ENCODE data around the gene GPRASP3. TPM values are rescaled to one million over a fixed set of nuclear protein-coding genes. Genes with fewer than 3 reads are reported as not detected.
A peak's percentile ranks its signal among the peaks of the same experiment; 100 is the strongest.

GPRASP3 gene
- polyA plus RNA-seq, 1 donor from 2014 or later = 0.68 TPM

DNA sequence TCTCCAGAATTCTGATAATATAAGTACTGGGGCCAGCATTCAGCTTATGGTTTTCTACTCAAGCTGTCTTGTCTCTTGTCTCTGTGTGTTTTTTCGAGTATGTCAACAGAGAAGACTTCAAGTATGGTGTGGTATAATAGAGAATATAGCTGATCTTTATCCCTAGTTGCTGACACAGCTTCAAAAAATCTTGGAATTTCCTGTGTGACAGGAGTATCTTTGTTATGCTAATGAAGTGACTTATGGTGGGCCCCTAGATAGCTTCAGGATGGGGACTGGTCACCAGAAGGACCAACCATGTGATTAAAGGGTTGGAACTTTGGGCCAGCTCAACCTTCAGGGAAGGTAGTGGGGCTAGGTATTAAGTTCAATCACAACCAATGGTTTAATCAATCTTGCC is 2.9 kb downstream of the GPRASP3 start:
- no peaks in the 10 kb centered on the region for H3K36me3 Mint-ChIP-seq
- H3K4me1 Mint-ChIP-seq = peaks cover 0 to 6% (median 3%) of the 10 kb centered on the region in 3 donors
- H3K27ac Mint-ChIP-seq = no peak overlapping the region
- H3K4me3 Mint-ChIP-seq = no peak overlapping the region
- no peaks in the 10 kb centered on the region for H3K27me3 Mint-ChIP-seq
- H3K9me3 Mint-ChIP-seq = no peaks in the 10 kb centered on the region

DNA sequence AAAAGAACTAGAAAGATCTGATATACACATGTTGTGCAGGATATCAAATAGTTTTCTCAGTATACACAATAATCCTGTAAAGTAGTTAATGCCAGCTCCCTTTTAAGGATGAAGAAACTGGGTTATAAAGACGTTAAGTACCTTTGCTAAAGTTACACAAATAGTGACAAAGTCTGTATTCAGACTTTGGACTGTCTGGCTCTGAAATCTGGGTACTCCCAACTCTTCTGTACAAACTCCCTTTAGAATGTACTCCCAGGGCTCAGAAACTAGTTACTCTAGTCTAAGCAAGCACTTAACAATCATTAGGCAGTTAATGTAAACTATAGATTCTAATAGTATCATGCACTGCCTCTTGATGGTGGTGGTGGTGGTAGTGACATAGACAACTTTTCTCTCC is 7.2 kb downstream of the GPRASP3 start:
- H3K36me3 Mint-ChIP-seq = no peaks in the 10 kb centered on the region
- H3K9me3 Mint-ChIP-seq = no peaks in the 10 kb centered on the region
- no peaks in the 10 kb centered on the region for H3K4me1 Mint-ChIP-seq
- H3K27me3 Mint-ChIP-seq = no peaks in the 10 kb centered on the region
- H3K27ac Mint-ChIP-seq = no peak overlapping the region
- no peak overlapping the region for H3K4me3 Mint-ChIP-seq

DNA sequence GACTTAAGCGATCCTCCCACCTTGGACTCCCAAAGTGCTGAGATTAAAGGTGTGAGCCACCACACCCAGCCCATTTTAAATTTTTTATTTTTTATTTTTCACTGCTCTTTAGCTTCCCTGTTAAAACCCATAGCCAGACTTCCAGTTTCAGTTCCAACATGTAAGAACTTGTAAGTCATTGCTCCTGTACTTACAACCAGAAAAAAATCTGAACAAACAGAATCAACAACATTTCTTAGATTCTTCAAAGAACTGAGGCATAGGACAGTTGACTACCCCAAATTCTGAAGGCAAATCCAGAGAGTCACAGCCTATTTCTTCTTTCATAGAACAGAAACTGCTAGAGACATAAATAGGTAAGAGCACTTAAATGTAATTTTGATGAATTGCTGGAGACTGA is 8.1 kb downstream of the GPRASP3 start:
- no peaks in the 10 kb centered on the region for H3K36me3 Mint-ChIP-seq
- no peaks in the 10 kb centered on the region for H3K4me1 Mint-ChIP-seq
- no peak overlapping the region for H3K27ac Mint-ChIP-seq
- no peak overlapping the region for H3K4me3 Mint-ChIP-seq
- peaks cover 1% of the 10 kb centered on the region for H3K27me3 Mint-ChIP-seq
- no peaks in the 10 kb centered on the region for H3K9me3 Mint-ChIP-seq

DNA sequence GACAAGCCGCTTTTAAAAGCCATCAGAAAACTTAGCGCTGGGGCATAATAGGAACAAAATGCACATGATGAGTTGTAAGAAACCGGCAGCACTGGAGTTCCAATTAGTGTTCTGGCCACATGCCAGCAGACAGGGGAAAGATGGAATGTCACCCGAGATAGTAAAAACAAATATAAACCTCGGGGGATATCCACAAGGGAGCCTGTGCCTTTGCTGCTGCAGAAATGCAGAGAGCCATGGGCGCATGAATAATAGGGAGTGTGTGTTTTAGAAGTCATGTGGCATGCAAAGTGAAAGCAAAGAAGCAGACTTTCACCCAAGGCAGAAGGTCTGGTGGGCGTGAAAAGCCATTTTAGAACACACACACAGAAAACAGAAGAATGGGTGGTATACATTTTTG is 19.1 kb downstream of the GPRASP3 start:
- Mint-ChIP-seq H3K4me1 (peaks cover 0 to 1% (median 0%) of the 10 kb centered on the region in 3 donors), H3K9me3 (no peaks in the 10 kb centered on the region), H3K27ac (peak overlapping the region in 1 of 3 donors; percentile 71), H3K36me3 (no peaks in the 10 kb centered on the region), H3K4me3 (no peak overlapping the region), H3K27me3 (peaks cover 1% of the 10 kb centered on the region)

DNA sequence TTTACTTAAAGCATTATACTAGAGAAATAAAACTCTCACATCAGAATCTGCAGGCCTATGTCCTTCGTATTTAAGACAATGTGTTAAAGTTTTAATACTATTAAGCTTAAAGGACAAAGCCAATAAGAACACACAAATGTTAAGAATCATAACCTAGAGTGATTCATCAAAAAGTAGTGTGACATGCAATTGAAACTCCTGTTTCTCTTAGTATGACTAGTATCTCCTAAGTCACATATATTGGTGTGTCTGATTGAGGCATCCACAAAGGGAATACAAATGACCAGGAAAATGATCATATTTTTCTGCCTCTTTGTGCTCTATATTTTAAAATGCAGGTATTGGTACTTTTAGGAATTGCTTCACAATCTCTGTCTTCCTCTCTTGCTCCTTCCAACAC is 23.8 kb downstream of the GPRASP3 start:
- Mint-ChIP-seq H3K27me3 (peaks cover 3% of the 10 kb centered on the region), H3K9me3 (no peaks in the 10 kb centered on the region), H3K36me3 (no peaks in the 10 kb centered on the region), H3K4me1 (peaks cover 0 to 1% (median 1%) of the 10 kb centered on the region in 3 donors), H3K4me3 (peak overlapping the region in 1 of 4 donors; percentile 51), H3K27ac (no peak overlapping the region)

DNA sequence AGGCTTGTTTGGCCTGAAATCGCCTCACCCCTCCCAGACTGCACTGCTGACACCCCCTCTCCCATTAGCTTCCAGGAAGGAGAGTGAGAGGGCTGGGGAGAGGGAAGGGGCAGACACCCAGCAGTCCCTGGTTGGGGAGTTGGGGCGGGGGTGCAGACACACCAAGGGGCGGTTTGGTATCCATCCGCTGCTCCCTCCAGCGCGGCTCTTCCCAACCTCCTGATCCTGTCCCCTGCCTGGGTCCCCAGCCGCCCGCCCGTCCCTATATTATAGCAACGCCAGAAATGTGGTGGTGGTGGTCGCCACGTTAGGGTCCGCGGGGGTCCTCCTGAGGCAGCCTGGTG is 24.9 kb downstream of the GPRASP3 start:
- Mint-ChIP-seq H3K4me3 (peak overlapping the region in 3 of 4 donors; percentile 17 to 91 (median 90)), H3K27me3 (peaks cover 3% of the 10 kb centered on the region), H3K36me3 (no peaks in the 10 kb centered on the region), H3K9me3 (peaks cover 0 to 2% (median 0%) of the 10 kb centered on the region in 3 donors), H3K4me1 (peaks cover 0 to 1% (median 1%) of the 10 kb centered on the region in 3 donors), H3K27ac (no peak overlapping the region)

DNA sequence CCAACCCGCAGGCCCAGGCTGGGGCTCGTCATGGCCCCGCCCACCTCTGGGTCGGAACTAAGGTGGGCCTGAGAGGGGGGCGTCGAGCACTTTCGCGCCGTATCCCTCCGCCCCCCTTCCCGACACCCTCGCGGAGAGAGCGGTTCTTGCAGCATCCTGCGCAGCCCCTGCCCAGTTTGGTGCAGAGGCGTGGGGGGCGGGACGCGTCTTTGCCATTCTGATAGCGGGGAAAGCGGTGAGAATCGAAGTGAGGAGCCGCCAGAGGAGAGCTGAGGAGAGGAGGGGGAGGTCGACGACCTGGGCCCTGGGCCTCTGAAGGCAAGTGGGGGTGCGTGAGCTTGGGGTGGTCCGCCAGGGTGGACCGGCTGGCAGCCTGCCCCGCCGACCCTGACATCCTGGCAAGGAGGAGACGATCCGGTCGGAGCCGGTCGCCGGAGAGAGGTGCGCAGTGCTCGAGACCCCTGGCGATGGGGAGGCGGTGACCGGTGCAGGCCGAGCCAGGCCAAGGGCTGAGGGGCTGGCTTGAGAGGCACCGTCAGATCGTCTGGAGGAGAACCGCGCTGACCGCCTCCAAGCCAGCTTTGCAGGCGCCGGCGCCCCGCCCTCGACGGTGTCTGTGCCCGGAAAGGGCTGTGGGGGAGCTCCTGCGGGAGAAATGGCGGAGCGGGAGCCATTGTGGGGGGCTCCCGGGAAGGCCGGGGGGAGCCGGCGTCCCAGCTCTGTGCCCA is 25.5 kb downstream of the GPRASP3 start:
- peaks cover 3% of the 10 kb centered on the region for H3K27me3 Mint-ChIP-seq
- peaks cover 0 to 1% (median 0%) of the 10 kb centered on the region in 3 donors for H3K4me1 Mint-ChIP-seq
- H3K27ac Mint-ChIP-seq = no peak overlapping the region
- H3K9me3 Mint-ChIP-seq = peaks cover 0 to 2% (median 0%) of the 10 kb centered on the region in 3 donors
- H3K4me3 Mint-ChIP-seq = peak overlapping the region in 3 of 4 donors; percentile 85 to 91 (median 88)
- H3K36me3 Mint-ChIP-seq = no peaks in the 10 kb centered on the region

DNA sequence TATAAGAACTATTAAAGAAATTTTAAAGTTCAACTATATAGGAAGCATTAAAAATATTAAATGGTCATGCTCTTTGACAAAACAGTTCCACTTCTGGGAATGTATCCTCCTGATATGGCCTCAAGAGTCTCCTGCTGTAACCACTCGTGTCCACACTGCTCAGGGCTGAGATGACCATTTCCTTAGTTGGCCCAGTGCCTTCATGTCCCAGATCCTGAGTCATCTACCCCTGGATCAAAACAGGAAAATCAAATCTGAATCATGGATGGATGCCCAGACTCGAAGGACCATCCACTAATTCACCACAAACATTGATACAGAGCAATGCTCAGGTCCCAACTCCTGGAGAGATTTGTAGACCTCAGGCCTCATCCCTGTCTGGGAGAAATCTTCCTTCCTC is 44.7 kb downstream of the GPRASP3 start:
- no peak overlapping the region for H3K4me3 Mint-ChIP-seq
- H3K27ac Mint-ChIP-seq = no peak overlapping the region
- H3K36me3 Mint-ChIP-seq = no peaks in the 10 kb centered on the region
- peaks cover 4 to 7% (median 4%) of the 10 kb centered on the region in 3 donors for H3K4me1 Mint-ChIP-seq
- H3K27me3 Mint-ChIP-seq = no peaks in the 10 kb centered on the region
- no peaks in the 10 kb centered on the region for H3K9me3 Mint-ChIP-seq

DNA sequence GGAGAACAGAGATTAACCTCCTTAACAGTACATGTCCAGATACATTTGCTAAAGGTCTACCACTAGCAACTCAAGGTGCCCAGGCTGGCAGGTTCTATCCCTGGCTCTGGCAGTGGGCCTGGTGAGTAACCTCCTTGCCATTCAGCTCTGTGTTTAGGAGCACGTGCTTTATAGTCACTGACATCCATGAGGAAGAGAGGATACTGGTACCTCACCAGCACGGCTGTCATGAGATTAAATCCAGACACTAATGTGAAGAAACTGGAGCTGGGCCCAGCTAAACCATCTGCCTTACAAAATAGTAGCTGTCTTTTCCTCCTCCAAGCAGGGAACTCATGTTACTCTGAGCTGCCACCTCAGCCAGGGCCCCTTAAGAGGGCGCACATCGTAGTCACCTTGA is 45.3 kb downstream of the GPRASP3 start:
- no peak overlapping the region for H3K27ac Mint-ChIP-seq
- H3K27me3 Mint-ChIP-seq = no peaks in the 10 kb centered on the region
- no peaks in the 10 kb centered on the region for H3K9me3 Mint-ChIP-seq
- peaks cover 4 to 7% (median 4%) of the 10 kb centered on the region in 3 donors for H3K4me1 Mint-ChIP-seq
- no peaks in the 10 kb centered on the region for H3K36me3 Mint-ChIP-seq
- no peak overlapping the region for H3K4me3 Mint-ChIP-seq

DNA sequence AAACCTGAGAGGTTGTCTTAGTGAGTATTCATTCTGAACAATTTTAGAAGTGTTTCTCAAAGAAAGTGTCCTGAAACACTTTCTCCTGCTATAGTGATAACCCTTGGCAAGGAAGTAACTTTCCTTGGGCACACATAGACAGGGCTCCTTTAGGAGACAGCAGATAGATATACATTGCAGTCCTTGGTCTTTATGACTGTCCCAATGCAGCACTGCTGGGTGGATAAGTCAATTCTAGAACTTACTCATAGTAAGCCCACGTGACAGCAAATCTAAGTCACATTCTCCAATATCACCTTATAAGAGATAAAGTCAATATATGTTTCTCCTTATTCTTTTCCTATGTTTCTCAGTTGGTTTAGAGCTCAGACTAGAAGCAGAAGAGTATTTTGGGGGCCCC is 46.7 kb downstream of the GPRASP3 start:
- peak overlapping the region in 1 of 3 donors; percentile 88 for H3K27ac Mint-ChIP-seq
- peak overlapping the region in 2 of 4 donors; percentile 56 to 80 for H3K4me3 Mint-ChIP-seq
- no peaks in the 10 kb centered on the region for H3K9me3 Mint-ChIP-seq
- no peaks in the 10 kb centered on the region for H3K27me3 Mint-ChIP-seq
- H3K4me1 Mint-ChIP-seq = peaks cover 4 to 12% (median 8%) of the 10 kb centered on the region in 3 donors
- H3K36me3 Mint-ChIP-seq = no peaks in the 10 kb centered on the region

DNA sequence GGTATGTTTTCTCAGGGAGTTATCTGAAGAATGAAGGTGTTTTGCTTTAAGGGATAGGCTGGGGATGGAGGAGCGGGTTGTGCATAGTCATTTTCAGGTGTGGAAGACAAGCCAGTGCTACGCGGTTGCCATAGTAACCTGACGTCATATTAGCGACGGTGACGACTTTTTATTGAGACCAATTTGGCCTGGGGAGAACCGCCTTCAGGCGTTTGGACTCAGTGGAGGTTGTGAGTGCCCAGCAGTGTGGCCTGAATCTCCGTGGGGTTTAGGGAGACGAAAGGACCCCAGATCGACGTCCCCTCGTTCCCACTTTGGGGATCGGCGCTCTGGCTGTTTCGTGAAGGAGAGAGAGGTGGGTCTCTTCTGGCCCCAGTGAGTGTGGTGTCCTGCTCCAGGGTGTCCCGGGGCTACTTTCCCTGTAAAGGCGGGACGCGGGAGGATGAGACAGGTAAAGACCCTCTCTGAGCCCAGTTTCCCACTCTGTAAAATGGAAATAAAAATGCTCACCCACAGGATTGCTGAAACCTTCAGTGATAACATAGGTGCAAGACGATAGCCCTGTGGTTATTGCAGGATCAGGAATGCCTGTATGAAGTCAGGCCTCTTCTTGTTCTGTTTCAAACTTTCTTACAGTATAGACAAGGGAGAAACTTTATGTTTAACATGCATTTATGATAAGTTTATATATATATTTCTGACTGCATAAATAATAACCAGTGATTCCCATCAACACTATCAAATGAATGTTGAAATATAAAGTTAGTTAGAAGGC is 48.6 kb downstream of the GPRASP3 start:
- Mint-ChIP-seq H3K9me3 (no peaks in the 10 kb centered on the region), H3K4me1 (peaks cover 4 to 12% (median 8%) of the 10 kb centered on the region in 3 donors), H3K27ac (peak overlapping the region; percentile 91 to 98 (median 94)), H3K27me3 (no peaks in the 10 kb centered on the region), H3K4me3 (peak overlapping the region; percentile 95 to 98 (median 96)), H3K36me3 (peaks cover 6% of the 10 kb centered on the region)

Other genes starting within 250 kb of the GPRASP3 start
- gene TCP11X2, start 248.9 kb upstream of the GPRASP3 start, polyA plus RNA-seq = not detected
- not detected for gene TMSB15A, start 204.0 kb upstream of the GPRASP3 start, polyA plus RNA-seq
- gene ARMCX5, start 121.2 kb upstream of the GPRASP3 start, polyA plus RNA-seq = 5.0 TPM
- gene GPRASP1, start 69.3 kb upstream of the GPRASP3 start, polyA plus RNA-seq = 2.0 TPM
- 0.74 TPM for gene GPRASP2, start 8.3 kb upstream of the GPRASP3 start, polyA plus RNA-seq
- not detected for gene RAB40AL, start 216.5 kb downstream of the GPRASP3 start, polyA plus RNA-seq